ENCODE measurements around the gene B9D1.

The B9D1 gene

GRCh38 chr17:19342611-19343255 is 19.8 kb downstream of the B9D1 start:
- Histone ChIP-seq H3K79me2 (ENCODE audit: insufficient read depth, low read length) (no peaks in the 10 kb centered on the region), H4K20me1 (ENCODE audit: insufficient read depth, low read length) (peaks cover 40% of the 10 kb centered on the region), H3K9ac (ENCODE audit: low read depth, low read length) (no peak overlapping the region), H2AFZ (ENCODE audit: low read depth, low read length) (no peak overlapping the region), H3K4me1 (ENCODE audit: insufficient read depth, low read length) (no peaks in the 10 kb centered on the region), H3K4me2 (ENCODE audit: insufficient read depth, low read length) (no peak overlapping the region), H3K4me3 (ENCODE audit: low read depth in 1 of 2, low read length in 2 of 2) (no peak overlapping the region), H3K36me3 (ENCODE audit: insufficient read depth, low read length) (no peaks in the 10 kb centered on the region), H3K27ac (ENCODE audit: low read length) (no peak overlapping the region), H3K27me3 (ENCODE audit: insufficient read depth, low read length, poor library complexity) (no peaks in the 10 kb centered on the region), H3K9me3 (ENCODE audit: insufficient read depth, low read length, severe bottlenecking) (no peaks in the 10 kb centered on the region)
- DNase-seq, result no peak
- no peak for TF ChIP-seq EZH2 (IDR thresholded peaks at IDR 0.05; ENCODE audit: borderline replicate concordance, low read depth, low read length, severe bottlenecking)
- no peak for TF ChIP-seq CTCF (IDR thresholded peaks at IDR 0.05; ENCODE audit: borderline replicate concordance, extremely low read depth, low read length, poor library complexity, severe bottlenecking)
- no peak for ATAC-seq (ENCODE audit: insufficient read depth, low read depth)

DNA sequence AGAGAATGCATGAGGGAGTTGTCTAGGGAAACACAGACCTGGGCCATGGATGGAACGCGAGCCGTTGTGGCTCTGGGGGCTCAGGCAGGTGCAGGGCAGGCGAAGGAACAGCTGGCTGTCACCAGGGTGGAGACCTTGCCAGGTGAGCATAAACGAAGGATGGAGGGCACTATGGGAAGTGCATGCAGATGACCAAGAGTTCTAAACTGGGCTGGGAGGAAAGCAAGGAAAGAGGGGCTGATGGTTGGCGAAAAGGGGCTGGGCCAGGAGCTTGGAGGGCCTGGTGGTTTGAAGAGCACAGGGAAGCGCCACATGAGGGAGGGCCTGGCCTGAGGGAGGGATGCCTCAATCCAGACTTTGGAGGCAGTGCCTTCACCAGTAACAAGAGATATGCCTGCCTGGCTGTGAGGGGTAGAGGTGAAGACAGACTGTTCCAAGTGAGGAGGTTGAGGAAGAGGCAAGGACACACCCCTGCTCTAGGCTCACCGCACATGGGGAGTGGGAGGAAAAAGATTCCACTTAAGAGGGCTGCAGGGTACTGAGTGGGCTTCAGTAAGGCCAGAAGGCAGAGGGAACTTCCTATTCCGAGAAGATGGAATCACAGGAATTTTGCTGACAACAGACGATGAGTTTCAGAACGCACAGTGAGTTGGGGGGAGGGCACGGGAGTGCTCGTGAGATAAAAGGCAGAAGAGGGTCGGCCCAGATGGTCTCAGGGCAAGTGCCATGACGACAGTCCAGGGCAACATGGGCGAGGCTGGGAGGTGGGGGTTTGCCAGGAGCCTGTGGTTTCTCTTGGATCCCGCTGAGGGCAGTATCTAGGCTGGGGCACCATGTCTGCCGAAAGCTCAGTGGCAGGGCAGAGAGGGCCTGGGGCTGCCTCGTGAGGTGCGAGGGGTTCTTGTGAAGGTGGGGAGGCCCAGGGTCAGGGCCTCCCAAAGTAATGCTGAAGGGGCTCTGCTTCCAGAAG is 20.6 kb downstream of the B9D1 start:
- ATAC-seq (ENCODE audit: insufficient read depth, low read depth), result 0 out of 3 replicates have a peak, but pooled peaks have one; percentile 7
- Histone ChIP-seq H3K27ac (ENCODE audit: low read length) (no peak overlapping the region), H3K4me2 (ENCODE audit: insufficient read depth, low read length) (no peak overlapping the region), H3K4me3 (ENCODE audit: low read depth in 1 of 2, low read length in 2 of 2) (no peak overlapping the region), H3K27me3 (ENCODE audit: insufficient read depth, low read length, poor library complexity) (peaks cover 6% of the 10 kb centered on the region), H3K36me3 (ENCODE audit: insufficient read depth, low read length) (no peaks in the 10 kb centered on the region), H3K79me2 (ENCODE audit: insufficient read depth, low read length) (no peaks in the 10 kb centered on the region), H3K4me1 (ENCODE audit: insufficient read depth, low read length) (no peaks in the 10 kb centered on the region), H3K9ac (ENCODE audit: low read depth, low read length) (no peak overlapping the region), H4K20me1 (ENCODE audit: insufficient read depth, low read length) (peaks cover 42% of the 10 kb centered on the region), H3K9me3 (ENCODE audit: insufficient read depth, low read length, severe bottlenecking) (no peaks in the 10 kb centered on the region), H2AFZ (ENCODE audit: low read depth, low read length) (no peak overlapping the region)
- DNase-seq, result no peak
- no peak for TF ChIP-seq EZH2 (IDR thresholded peaks at IDR 0.05; ENCODE audit: borderline replicate concordance, low read depth, low read length, severe bottlenecking)
- TF ChIP-seq CTCF (IDR thresholded peaks at IDR 0.05; ENCODE audit: borderline replicate concordance, extremely low read depth, low read length, poor library complexity, severe bottlenecking), result no peak

DNA sequence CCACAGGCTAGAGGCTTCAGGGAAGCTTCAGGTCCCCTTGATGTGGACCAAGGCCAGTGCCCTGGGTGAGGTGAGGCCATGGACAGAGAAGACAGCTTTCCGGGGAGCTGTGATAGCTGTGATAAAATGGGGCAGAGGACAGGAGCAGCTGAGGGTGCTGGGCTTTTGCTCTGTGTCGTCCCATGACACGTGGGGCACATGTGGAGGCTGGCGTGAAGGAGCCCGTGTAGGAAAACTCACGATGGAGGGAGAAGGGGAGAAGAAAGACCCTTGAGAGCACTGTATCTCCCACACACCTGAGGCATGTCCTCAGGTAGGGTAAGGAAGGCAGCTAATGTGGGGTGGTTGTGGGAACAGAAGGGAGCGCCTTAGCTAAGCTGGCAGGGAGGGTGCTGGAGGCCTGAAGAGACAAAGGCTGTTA is 21.3 kb downstream of the B9D1 start:
- H3K36me3 ChIP-seq (ENCODE audit: insufficient read depth, low read length), result no peaks in the 10 kb centered on the region
- no peak for ATAC-seq (ENCODE audit: insufficient read depth, low read depth)
- no peak overlapping the region for H3K4me2 ChIP-seq (ENCODE audit: insufficient read depth, low read length)
- H3K79me2 ChIP-seq (ENCODE audit: insufficient read depth, low read length), result no peaks in the 10 kb centered on the region
- no peak overlapping the region for H3K27ac ChIP-seq (ENCODE audit: low read length)
- peaks cover 46% of the 10 kb centered on the region for H4K20me1 ChIP-seq (ENCODE audit: insufficient read depth, low read length)
- no peak overlapping the region for H2AFZ ChIP-seq (ENCODE audit: low read depth, low read length)
- peaks cover 8% of the 10 kb centered on the region for H3K27me3 ChIP-seq (ENCODE audit: insufficient read depth, low read length, poor library complexity)
- no peaks in the 10 kb centered on the region for H3K9me3 ChIP-seq (ENCODE audit: insufficient read depth, low read length, severe bottlenecking)
- TF ChIP-seq EZH2 (IDR thresholded peaks at IDR 0.05; ENCODE audit: borderline replicate concordance, low read depth, low read length, severe bottlenecking) (no peak), CTCF (IDR thresholded peaks at IDR 0.05; ENCODE audit: borderline replicate concordance, extremely low read depth, low read length, poor library complexity, severe bottlenecking) (no peak)
- H3K4me1 ChIP-seq (ENCODE audit: insufficient read depth, low read length), result no peaks in the 10 kb centered on the region
- no peak overlapping the region for H3K9ac ChIP-seq (ENCODE audit: low read depth, low read length)
- no peak overlapping the region for H3K4me3 ChIP-seq (ENCODE audit: low read depth in 1 of 2, low read length in 2 of 2)
- no peak for DNase-seq
